K562 (cell line): ENCODE measurements around the gene ERVK3-1. TPM values are rescaled to one million over a fixed set of nuclear protein-coding genes. Genes with fewer than 3 reads are reported as not detected.

Experiments used
- ARID1B ChIP-seq: fragments of 450-650 bp; IDR thresholded peaks from 2 replicates; pipeline ENCODE4 v1.6.1; 2016; ENCODE audit warnings: antibody characterized with exemption, mild to moderate bottlenecking, inconsistent platforms
- ATF7 ChIP-seq: fragments of 450-650 bp; IDR thresholded peaks from 2 replicates; pipeline ENCODE4 v1.7.1; 2014; ENCODE audit warnings: mild to moderate bottlenecking, moderate library complexity
- CBX2 ChIP-seq: fragments of 200-600 bp; sonication (generic); IDR thresholded peaks from one replicate; pipeline ENCODE4 v1.6.1; 2012; ENCODE audit warnings: mild to moderate bottlenecking, low read length, inconsistent platforms; ENCODE audit not compliant: insufficient read depth, poor library complexity, severe bottlenecking
- EHMT2 ChIP-seq: fragments of 450-650 bp; IDR thresholded peaks from 2 replicates; pipeline ENCODE4 v1.6.1; 2018; ENCODE audit warnings: antibody characterized with exemption
- EZH2 ChIP-seq: IDR thresholded peaks from 2 replicates; pipeline ENCODE4 v1.6.1; 2012; ENCODE audit warnings: low read depth, mild to moderate bottlenecking, inconsistent platforms, low read length, borderline replicate concordance
- FOXP4 ChIP-seq: sonication (generic); formaldehyde crosslinking; IDR thresholded peaks from 2 replicates; pipeline ENCODE4 v1.8.0; 2022; ENCODE audit warnings: mild to moderate bottlenecking, missing genetic modification reagents, borderline replicate concordance
- GATAD2B ChIP-seq: fragments of 450-650 bp; IDR thresholded peaks from 2 replicates; pipeline ENCODE4 v1.6.1; 2017; ENCODE audit warnings: mild to moderate bottlenecking, borderline replicate concordance
- HSF4 ChIP-seq: fragments of 250-450 bp; sonication (Bioruptor Pico); IDR thresholded peaks from 2 replicates; pipeline ENCODE4 v2.1.2; 2022; ENCODE audit warnings: mild to moderate bottlenecking, moderate library complexity, borderline replicate concordance
- LCOR ChIP-seq: sonication (generic); formaldehyde crosslinking; IDR thresholded peaks from 2 replicates; pipeline ENCODE4 v1.8.0; 2022; ENCODE audit warnings: mild to moderate bottlenecking, missing genetic modification reagents
- RBM22 ChIP-seq: fragments of 200-400 bp; formaldehyde crosslinking; IDR thresholded peaks from 2 replicates; pipeline ENCODE4 v1.6.1; 2018; ENCODE audit warnings: low read length, low read depth; ENCODE audit not compliant: poor library complexity, severe bottlenecking
- RBM25 ChIP-seq: fragments of 200-400 bp; formaldehyde crosslinking; IDR thresholded peaks from 2 replicates; pipeline ENCODE4 v1.6.1; 2018; ENCODE audit warnings: low read length, low read depth, moderate library complexity; ENCODE audit not compliant: severe bottlenecking
- RBM34 ChIP-seq: fragments of 200-400 bp; formaldehyde crosslinking; IDR thresholded peaks from 2 replicates; pipeline ENCODE4 v1.6.1; 2018; ENCODE audit warnings: low read length, borderline replicate concordance; ENCODE audit not compliant: insufficient read depth
- RCOR1 ChIP-seq, 2 experiments: IDR thresholded peaks; 2 replicates each; pipeline ENCODE4 v1.6.1; 2012; ENCODE audit warnings: low read depth in 2 of 2, low read length in 2 of 2, borderline replicate concordance in 1 of 2, improper control_type of control experiment in 1 of 2
- RERE ChIP-seq: sonication (generic); formaldehyde crosslinking; IDR thresholded peaks from 2 replicates; pipeline ENCODE4 v1.8.0; 2023; ENCODE audit warnings: missing genetic modification reagents, mild to moderate bottlenecking, borderline replicate concordance
- ZNF316 ChIP-seq: fragments of 450-650 bp; IDR thresholded peaks from 2 replicates; pipeline ENCODE4 v1.6.1; 2016
- ZNF644 ChIP-seq: fragments of 200-800 bp; sonication (Bioruptor generic); IDR thresholded peaks from 2 replicates; pipeline ENCODE4 v1.6.1; 2016; ENCODE audit warnings: low read depth, missing genetic modification characterization, missing compliant biosample characterization
- ZNF740 ChIP-seq, 3 experiments: fragments of 200-800 bp in 1 of 3; sonication (Bioruptor generic) in 1 of 3; sonication (generic) in 1 of 3; formaldehyde crosslinking in 1 of 3; IDR thresholded peaks; 2 replicates each; pipeline versions ENCODE4 v1.6.1 to v1.8.0; 2016 to 2022; ENCODE audit warnings: mild to moderate bottlenecking in 2 of 3, missing compliant biosample characterization in 2 of 3, missing genetic modification characterization in 2 of 3, missing genetic modification reagents in 1 of 3
- ZNF780A ChIP-seq: fragments of 250-450 bp; sonication (Bioruptor Pico); IDR thresholded peaks from 2 replicates; pipeline ENCODE4 v1.5.0; 2021; ENCODE audit warnings: mild to moderate bottlenecking
- polyA plus RNA-seq, 8 experiments: library from polyadenylated mRNA; depleted of rRNA in 4 of 8; stranded (reverse) in 5 of 8; unstranded in 3 of 8; fragments of >200 nt; fragmentation: Nextera tagmentation in 2 of 8; fragmentation: Illumina TruSeq in 1 of 8; extraction: Ambion mirVana in 2 of 8; extraction: Trizol in 1 of 8; gene quantifications; 2 replicates each; pipeline versions ENCODE4 v1.2.1 to v1.2.3, GENCODE V29; 2011 to 2014; ENCODE audit warnings: inconsistent platforms in 1 of 8, missing spikeins in 1 of 8
- total RNA-seq, 7 experiments: library from RNA; depleted of rRNA in 6 of 7; stranded (reverse); fragments of >200 nt in 6 of 7; fragmentation: Illumina TruSeq in 2 of 7; extraction: Trizol in 2 of 7; gene quantifications; 2 replicates each; pipeline versions ENCODE4 v1.2.1 to v1.2.3, GENCODE V29; 2011 to 2021; ENCODE audit warnings: low replicate concordance in 1 of 7

Gene ERVK3-1
- total and polyA plus RNA-seq, 9 of the 15 experiments (the other 6 are each of a cell fraction or from before 2014, with no cell fraction given), result 87.6 to 299 (median 119) TPM

- TF ChIP-seq RBM22 (peak; percentile 27), ZNF780A (CRISPR knock-in tag) (no peak), CBX2 (no peak), RBM25 (no peak), ZNF740 (CRISPR knock-in tag; IDR thresholded peaks at IDR 0.05) (peak; percentile 62; the same call in 1 of the 2 replicates), ZNF740 (tag; IDR thresholded peaks at IDR 0.05) (no peak), GATAD2B (no peak), RBM34 (no peak), HSF4 (CRISPR knock-in tag) (no peak), FOXP4 (peak; percentile 30; the same call in 1 of the 2 replicates), ATF7 (peak; percentile 88), EZH2 (no peak), ZNF644 (peak; percentile 94), RERE (CRISPR knock-in tag) (no peak), LCOR (CRISPR knock-in tag) (peak; percentile 84; the same call in 1 of the 2 replicates), EHMT2 (no peak; the same call in 1 of the 2 replicates), ZNF316 (no peak), ARID1B (peak; percentile 58; the same call in 1 of the 2 replicates), RCOR1 (IDR thresholded peaks at IDR 0.05; ENCODE audit: borderline replicate concordance in 1 of 2, low read depth in 2 of 2, low read length in 2 of 2) (peak in 1 of 2 experiments; percentile 66; a peak in 2 of 4 replicates)
These were observed 21.9 kb downstream of the ERVK3-1 start, which contains the start of gene ZSCAN22 (continued) for GRCh38 chr19:58326914-58327726.
